GOT3 (cell line): Measurements from ENCODE around the gene COL18A1.
A peak's percentile ranks its signal among the peaks of the same experiment; 100 is the strongest.
"Not testable (repeated sequence)": the region's sequence is repeated elsewhere in the genome, so short reads cannot be mapped to it uniquely, and the experiment has no call there.

Experiments used
- DNase-seq: peaks from one replicate; lab custom pipeline; 2025; ENCODE audit warnings: mixed read lengths; lab: John Stamatoyannopoulos, UW

The COL18A1 gene

DNA sequence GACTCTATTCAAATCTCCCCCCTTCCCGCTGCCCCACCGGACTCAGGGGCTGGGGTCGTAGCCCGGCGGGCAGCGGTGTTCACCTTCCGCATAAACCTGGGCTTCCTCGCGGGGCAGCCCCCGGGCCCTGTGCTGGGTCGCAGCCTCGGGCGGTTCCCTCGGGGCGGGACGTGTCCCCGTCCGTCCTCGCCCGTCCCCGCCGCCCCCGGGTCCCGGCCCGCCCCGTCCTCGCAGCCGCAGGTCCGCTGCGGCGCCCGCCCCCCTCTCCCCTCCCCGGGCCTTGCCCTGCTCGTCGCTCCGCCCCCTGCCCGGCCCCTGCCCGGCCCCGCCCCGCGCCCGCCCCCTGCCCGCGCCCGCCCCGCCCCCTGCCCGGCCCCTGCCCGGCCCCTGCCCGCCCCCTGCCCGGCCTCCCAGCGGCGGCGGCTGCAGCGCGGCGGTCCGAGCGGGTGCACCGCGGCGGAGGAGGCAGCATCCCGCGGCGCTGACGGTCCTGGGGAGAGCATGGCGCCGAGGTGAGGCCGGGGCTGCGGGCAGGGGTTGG, at the start of gene COL18A1:
TSS of gene COL18A1 (plus strand) at position 436 of the 541 bp plus-strand sequence. CDS start at position 502, 66 bp downstream.
- no peak for DNase-seq

DNA sequence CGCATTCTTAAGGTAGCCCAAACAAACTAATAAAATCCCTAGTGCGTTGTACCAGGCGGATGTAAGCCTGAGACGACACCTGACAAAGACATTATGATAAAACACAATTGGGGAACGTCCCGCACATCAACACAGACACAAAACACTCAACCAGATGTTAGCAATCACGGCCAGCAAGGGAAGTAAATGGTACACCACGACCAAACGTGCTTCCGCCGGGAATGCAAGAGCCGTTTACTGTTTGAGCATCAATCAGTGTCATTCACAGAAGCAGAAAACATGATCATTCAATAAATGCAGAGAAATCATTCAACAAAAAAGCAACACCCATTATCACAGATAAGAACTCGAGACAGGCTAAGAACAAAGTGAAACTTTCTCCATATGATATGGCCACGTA, 49.4 kb upstream of the COL18A1 start:
- DNase-seq: no peak

DNA sequence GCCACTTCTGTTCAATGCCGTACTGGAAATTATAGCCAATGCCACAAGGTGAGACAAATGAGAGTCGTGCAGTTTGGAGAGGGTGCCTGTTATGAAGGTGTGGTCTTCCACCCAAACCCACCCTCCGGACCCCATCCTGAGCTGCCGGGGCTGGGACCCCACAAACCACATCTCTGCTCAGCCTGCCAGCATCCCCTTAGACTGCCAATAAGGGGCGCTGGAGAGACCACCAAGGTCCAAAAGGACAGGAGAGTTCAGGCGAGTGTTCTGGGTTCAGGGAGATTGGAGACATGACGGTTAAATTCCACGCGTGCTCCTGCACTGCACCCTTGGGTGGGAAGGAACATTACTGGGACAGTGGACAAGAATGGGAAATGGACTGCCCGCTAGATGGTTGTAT, 48.7 kb upstream of the COL18A1 start:
- no peak for DNase-seq

DNA sequence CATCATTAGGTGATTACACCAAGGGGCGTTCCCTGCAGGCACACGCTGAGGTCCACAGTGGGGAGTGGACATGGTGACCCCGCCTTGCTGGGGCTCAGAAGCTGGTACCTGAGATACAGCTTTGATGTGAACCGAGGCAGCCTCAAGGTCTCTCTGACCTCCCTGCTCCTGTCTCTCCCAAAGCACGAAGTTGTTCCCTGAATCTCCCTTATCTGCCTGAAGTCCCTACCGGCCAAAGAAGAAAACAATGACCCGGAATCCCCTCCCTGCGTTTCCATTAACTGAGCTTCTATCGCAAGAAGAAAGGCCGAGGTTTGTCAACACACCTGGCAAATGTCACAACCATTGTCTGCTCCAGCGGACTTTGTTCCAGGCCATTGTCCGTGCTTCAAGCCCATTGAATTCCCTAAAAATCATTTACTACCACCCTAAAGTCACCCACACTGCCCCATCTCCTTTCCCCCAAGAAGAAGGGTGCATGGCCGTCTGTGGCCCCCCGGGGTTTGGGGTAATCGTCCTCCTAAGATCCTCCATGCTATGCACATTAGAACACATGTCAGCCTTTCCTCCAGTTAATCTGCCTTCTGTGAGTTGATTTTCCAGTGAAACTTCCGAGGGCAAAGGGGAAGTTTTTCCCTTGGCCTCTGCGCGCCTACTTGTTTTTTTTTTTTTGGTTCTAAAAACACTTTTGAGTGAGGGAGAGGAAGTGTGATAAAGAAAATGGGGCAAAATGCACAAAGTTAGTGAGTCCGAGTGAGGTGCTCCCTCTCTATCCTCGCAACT, 48.1 kb upstream of the COL18A1 start:
- no peak for DNase-seq

DNA sequence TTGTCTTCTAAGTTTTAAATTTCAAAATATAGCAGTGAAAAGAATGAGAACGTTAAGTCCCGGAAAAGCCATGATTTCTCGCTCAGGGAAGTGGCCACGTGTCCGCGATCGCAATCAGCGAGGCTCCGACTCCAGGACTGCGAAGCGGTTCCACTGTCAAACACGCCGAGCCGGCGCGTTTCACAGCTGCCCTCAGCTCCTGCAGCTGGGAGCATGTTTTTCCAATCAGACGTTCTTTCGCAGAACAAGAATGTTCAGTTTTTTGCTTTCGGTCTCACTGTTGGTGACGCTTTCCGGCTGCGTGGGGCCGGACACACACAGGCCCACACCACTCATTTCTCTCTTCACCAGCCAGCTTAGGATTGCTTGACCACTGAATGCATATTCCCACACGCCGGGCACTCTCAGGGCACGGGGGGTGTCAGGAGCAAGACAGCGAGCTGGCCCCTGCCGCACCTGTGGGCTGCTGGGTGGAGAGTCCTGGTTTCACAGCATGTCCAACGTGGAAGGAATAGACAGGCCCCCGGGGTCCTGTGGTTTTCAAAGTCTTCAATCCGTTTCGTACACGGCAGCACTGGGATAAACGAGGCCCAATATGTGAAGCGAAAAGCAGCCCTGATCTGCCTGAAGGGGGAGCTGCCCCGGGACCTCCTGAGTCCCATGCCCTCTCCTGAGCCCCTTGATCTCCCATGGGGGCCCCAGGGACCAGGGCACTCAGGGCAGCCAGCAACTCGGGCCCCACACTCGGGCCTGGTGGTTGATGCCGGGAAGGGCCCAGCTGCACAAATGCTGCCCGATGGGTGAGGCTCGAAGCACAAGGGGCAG, 47.3 kb upstream of the COL18A1 start:
- DNase-seq: no peak

DNA sequence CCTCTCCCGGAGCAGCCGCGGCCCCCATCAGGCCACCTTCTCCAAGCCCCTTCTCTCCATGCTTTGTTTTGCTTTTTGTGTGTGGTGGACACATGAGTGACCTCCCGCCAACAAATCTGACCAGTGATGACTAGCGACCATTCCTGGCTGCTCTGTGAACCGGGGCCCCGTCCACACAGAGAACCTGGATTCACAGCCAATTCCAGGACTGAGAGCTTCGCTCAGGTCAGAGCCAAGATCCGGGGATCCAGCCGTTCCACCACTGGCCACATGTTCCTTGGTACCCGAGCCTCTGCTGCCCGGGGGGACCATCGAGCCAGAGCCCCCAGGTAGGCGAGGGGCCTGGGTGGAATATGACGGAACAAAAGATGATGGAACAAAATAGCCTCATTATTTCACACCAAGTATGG, 46.7 kb upstream of the COL18A1 start:
- DNase-seq: no peak

DNA sequence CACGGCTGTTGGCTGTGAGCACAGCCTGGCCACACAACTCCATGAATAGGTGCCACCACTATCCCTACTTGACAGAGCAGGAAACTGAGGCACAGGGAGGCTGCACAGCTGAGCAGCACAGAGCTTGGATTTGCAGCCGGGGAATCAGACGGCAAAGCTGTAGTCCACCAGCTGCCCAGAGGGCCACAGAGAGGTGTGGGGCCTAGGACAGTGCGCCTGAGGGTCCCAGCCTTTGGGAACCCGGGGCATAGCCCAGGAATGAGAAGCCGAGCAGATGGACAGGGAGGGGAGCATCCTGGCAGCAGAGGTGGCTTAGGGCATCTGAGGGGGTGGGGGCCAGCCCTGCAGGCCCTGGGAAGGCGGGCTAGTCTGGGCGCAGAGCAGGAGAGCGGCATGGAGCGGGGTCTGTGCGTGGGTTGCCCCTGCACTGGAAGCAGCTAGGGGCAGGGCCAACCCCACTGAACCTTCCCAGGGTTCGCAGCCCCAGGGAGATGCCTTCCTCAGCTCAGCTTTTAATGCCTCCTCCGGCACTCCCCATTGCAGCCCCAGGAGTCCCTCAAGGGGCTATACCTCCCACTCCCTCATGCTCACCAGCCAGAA, 46.2 kb upstream of the COL18A1 start:
- DNase-seq: no peak

DNA sequence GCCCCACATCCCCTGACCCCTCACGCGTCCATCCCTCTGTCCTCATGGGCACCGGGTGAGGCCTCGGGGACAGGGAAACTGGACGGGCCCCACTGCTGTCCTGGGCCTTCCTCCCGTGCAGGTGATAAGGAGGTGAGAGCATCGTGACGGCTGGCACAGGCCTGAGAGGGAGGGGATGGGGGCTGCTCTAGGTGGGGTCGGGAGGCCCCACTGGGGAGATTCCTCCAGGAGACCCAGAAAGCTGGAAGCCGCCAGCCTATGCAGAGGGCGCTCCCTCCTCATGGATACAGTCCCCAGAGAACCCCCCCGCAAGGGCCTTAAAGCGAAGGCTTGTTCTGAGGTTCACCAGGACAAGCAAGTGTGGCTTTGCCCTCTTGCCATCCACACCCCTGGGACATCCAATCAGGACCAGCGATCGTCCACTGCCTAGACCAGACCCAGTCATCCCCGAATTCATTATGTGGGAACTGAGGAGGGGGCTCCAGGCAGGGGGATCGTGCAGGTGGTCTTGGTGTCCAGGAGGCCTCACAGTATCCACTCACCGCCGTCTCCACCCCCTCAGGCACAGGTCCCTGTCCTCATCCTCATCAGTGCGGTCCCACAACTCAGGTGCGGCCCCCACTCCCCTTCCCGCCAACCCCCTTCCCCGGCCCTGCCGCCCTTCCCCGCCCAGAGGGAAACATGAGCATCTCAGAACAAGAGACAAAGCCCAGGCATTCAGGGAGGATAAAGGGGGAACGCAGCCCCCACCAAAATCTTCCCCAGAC, 45.3 kb upstream of the COL18A1 start:
- no peak for DNase-seq

DNA sequence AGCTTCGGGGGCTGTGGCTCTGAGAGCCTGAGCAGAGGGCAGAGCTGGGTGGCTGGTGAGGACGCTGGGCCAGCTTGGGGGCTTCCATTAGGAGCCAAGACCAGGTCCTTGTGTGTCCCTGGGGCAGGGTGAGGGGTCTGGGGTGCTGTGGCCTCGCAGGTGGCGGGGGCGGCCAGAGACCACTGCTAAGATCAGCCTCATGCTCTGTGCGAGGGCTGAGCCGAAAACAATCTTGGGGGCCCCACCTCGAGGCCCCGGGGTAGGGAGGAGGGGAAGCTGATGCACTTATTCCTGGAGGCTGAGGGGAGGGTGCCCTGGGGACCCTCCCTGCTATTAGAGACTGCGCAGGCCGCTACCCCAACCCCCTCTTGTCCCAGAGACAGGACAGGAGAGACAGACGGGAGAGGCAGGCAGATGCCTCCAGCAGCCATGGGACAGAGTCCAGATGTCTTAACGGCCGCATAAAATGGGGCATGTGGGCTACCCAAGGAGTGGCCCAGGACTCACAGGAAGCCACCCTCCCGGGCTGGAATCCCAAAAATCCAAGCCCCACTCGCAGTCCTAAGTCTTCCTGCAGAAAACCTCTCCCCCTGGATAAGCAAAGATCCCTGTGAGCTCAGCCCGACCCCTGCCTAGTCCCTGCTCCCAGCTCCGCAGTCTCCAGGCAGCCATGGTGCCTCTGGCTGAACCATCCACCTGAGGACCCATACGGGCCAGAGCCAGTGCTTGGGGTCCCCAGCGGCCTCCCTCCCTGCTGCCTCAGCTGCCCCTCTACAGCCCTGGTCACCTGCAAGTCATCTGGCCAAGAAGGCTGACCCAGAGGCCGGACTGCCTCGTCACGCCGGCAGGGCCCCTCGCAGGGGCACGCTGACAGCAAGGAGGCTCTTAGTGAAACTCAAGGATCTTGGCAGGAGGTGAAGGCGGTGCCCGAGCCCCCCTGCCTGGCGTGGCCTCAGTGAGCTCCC, 43.6 kb upstream of the COL18A1 start:
- no peak for DNase-seq

DNA sequence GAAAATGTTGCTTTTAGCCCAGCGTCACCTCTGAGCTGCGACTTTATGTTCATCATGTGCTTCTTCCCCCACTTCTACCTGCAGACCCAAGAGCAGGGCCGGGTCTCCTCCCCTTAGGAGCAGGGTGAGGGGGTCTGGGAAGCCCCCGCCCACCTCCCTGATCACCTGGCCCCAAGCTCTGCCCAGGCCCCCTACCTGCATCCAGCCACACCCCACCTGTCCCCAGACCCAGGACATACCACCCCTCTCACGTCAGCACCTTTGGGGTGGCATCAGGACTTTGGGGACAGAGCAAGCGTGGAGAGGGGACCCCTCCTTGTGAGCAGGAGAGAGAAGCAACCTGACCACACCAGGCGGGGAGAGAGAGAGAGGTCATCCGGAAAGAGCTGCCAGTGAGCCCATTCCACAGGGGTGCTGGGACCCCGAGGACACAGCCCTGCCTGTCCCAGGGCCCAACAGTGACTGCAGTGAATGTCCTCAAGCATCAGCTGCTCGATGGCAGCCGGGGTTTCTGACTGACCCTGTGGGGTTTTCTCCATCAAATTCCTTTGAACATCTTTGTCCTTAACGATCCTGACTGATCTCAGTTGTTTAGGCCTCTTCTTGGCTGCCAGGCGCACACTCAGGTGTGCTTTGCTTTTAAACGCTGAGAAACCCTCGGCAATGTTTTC, 42.8 kb upstream of the COL18A1 start:
- no peak for DNase-seq

DNA sequence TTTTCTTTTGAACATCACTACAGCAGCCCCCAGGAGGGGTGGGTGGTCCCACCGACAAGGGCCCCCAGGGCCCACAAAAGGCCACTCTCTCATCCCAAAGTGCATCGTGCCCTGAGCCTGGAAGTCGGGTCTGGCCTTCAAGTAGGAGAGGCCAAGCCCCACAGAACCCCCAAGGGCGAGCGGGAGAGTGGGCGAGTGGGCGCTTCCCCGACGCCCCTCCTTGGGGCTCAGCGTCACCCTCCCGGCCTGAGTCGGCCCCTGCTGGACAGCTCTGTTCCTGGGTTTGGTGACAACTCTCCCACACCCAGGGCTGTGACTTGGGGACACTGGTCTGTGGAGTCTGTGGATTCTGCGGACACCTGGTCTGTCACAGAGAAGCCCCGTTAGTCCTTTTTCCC, 42.2 kb upstream of the COL18A1 start:
- no peak for DNase-seq

DNA sequence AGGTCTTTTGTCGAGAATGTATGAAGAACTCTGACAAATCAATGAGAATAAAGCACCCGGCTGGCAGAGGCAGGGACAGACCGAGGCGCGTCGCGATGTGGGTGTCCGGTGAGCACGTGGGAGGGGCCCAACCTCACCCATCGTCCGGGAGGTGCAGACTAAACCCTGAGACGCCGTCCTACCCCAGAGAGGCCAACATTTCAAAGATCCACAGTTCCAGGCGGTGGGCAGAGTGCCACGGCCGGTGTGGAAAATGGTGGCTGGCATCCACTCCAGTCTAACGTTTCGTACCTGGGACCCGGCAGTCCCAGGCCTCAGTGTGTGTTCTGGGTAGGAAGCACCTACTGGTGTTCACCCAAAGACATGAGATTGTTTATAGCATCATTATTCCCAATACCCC, 41.7 kb upstream of the COL18A1 start:
- not testable (repeated sequence) for DNase-seq

DNA sequence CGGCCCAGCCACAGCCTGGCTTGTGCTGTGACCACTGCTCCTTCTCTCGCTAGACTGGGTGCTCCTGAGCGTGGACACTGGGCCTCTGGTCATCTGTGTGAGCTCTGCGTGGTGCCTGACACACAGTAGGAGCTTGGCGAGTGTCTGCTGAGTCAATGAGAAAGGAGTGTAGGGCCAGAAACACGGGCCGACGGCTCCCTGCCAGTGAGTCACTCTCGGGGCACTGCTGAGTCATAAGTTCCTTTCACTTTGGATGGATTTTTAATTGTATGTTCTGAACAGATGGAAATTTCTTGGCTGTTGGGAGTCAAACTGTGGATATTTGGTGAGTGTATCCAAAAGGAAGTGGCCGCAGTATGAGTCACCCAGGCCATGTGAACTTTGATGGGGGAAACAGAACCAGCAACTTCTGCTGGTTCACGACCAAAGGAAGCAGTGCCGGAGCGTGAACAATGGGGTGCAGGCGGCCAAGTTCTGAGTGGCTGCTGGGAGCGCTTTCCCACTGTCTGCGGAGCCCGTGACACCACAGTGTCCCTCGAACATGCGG, 41.0 kb upstream of the COL18A1 start:
- DNase-seq: peak; percentile 60

DNA sequence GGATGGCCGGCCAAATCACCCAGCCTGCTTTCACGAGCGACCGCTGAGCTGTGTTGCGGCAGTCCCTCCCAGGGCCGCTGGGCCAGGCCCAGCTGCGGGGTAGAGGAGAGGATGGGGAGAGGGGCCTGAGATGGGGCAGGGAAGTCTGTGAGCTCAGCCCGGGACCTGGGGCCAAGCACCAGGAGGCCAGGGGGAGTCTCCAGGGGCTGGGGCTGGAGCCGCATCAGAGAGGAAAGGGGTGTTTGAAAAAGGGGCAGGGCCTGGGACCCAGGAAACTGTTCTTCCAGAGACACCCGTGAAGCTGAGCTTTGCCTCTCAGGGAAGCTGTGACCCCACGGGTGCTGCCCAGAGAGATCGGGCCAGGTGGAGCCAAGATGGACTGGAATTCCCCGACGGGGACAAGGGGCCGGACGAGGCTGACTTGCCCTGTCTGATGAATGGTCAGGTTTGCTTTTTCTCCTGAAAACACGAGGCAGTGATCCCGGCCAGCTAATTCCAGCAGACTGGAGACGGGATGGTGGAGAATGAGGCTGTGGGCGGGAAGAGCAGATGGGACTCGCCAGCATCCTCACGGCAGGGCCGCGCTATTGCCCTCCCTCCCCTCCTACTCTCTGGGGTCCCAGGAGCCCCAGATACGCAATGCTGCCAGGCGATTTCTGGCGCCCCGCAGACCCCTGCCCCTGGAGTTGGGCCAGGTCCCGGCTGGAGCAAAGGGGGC, 40.3 kb upstream of the COL18A1 start:
- DNase-seq: no peak

DNA sequence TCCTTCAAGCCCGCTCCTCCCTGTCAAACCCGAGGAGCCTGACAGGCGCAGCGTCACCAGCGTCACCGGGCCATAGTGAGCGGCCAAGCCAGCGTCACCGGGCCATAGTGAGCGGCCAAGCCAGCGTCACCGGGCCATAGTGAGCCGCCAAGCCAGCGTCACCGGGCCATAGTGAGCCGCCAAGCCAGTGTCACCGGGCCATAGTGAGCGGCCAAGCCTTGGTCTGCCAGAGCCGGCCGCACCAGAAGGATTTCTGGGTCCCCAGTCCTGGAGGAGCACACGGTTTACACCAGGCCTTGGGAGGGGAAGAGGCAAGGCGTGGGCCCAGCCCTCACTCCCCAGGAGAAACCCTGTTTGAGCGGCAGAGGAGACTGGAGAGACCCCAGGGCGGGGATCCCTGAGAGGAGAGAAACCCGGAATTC, 39.8 kb upstream of the COL18A1 start:
- no peak for DNase-seq

DNA sequence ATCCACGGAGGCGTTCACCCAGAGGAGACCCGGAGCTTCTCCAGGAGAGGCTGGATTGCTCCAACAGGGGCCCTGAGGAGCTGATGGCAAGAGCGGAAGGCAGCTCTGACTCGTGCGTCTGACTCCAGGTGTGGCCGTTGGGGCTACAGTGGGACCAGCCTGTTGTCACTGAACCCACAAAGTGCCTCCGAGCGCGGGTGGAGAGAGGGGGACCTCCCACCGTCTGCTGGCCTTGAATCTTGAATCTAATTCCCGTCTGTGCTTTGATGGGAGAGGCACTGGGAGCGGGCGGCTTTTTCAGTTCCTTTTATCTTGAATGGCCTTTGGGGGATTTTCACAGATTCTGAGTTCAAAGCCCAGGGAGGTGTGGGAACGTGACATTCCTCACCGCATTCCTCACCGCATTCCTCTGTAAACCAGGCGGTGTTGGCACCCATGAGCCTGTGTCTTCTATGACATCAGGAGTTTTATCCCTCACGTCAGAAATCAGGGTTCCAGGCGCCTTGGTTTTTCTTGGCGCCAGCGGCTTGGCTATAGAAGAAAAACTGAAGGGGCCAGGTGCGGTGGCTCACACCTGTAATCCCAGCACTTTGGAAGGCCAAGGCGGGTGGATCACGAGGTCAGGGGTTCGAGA, 39.2 kb upstream of the COL18A1 start:
- no peak for DNase-seq

DNA sequence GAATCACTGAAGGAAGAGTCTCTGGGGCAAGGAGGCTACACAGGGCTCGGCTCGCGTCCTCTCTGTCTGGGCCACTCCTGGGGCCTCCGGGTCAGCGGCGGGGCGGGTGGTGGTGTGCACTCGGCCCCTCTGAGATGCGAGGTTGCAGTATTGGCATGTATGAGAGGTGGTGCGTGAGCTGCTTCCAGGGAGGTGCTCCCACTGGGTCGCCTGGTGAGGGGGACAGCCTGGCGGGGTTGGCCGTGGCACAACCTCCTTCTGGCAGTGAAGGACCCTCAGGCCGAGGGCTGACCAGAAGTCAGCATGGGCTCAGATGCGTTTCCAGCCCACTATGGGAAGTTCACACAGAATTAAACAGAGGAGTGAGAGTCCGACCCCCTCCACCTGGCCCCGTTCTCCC, 38.5 kb upstream of the COL18A1 start:
- DNase-seq: no peak

DNA sequence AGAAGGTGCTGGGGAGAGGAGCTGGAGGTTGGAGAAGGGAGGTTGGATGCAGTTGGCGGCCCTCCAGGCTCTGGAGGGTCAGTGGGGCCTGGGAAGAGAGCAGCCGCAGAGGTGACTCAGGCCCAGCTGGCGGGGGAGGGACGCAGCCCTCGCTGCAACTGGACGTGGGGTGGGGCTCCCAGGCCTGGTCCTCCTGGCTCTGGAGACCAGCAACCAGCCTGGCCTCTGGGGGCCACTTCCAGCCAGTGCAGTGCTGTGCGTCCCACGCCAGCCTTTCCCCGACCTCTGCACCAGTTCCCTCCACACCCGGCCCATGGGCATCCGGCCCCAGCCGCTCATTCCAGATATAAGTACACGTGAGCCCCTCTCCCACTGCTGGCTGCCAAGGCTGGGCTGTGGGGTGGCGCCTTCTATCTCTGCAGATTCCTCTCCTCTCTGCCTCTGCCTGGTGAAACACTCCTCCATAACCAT, 38.0 kb upstream of the COL18A1 start:
- peak; percentile 47 for DNase-seq
